SK-N-SH treated with all-trans-retinoic acid at 6 μM for 48 hours (cell line): Measurements from ENCODE around the gene PLPPR2.
"Not testable (repeated sequence)": the region's sequence is repeated elsewhere in the genome, so short reads cannot be mapped to it uniquely, and the experiment has no call there.

Experiments
- ATAC-seq: fragments of 200-7000 bp; cut with Tn5 transposase; 3 replicates; pipeline ENCODE4 v1.9.1; 2020; ENCODE audit warnings: mild to moderate bottlenecking, moderate library complexity
- ARNTL ChIP-seq: fragments of 450-650 bp; formaldehyde crosslinking; IDR thresholded peaks from 2 replicates; pipeline ENCODE4 v1.5.0; 2020; ENCODE audit warnings: low read depth, mild to moderate bottlenecking, moderate library complexity, borderline replicate concordance
- BACH2 ChIP-seq: fragments of 250-450 bp; sonication (Bioruptor Pico); IDR thresholded peaks from 2 replicates; pipeline ENCODE4 v1.9.0; 2021; ENCODE audit warnings: mild to moderate bottlenecking, borderline replicate concordance
- CSDC2 ChIP-seq: fragments of 250-450 bp; sonication (Bioruptor Pico); IDR thresholded peaks from 2 replicates; pipeline ENCODE4 v1.5.0; 2020; ENCODE audit warnings: mild to moderate bottlenecking, moderate library complexity
- ESRRG ChIP-seq: fragments of 250-450 bp; sonication (Bioruptor Pico); IDR thresholded peaks from 2 replicates; pipeline ENCODE4 v1.6.1; 2021; ENCODE audit warnings: mild to moderate bottlenecking
- GLIS3 ChIP-seq: fragments of 250-450 bp; sonication (Bioruptor Pico); IDR thresholded peaks from 2 replicates; pipeline ENCODE4 v1.5.0; 2020; ENCODE audit warnings: mild to moderate bottlenecking, moderate library complexity
- ISL1 ChIP-seq: fragments of 250-450 bp; sonication (Bioruptor Pico); IDR thresholded peaks from 2 replicates; pipeline ENCODE4 v2.1.2; 2022; ENCODE audit warnings: mild to moderate bottlenecking, moderate library complexity
- OSR1 ChIP-seq: fragments of 250-450 bp; sonication (Bioruptor Pico); IDR thresholded peaks from 2 replicates; pipeline ENCODE4 v1.8.0; 2022; ENCODE audit warnings: moderate library complexity, mild to moderate bottlenecking, inconsistent platforms
- PPARA ChIP-seq: fragments of 250-450 bp; sonication (Bioruptor Pico); IDR thresholded peaks from 2 replicates; pipeline ENCODE4 v1.5.0; 2020; ENCODE audit warnings: mild to moderate bottlenecking, borderline replicate concordance
- SNAI2 ChIP-seq: fragments of 250-450 bp; sonication (Bioruptor Pico); IDR thresholded peaks from 2 replicates; pipeline ENCODE4 v1.5.0; 2020; ENCODE audit warnings: mild to moderate bottlenecking, moderate library complexity
- TCF4 ChIP-seq: fragments of 250-450 bp; sonication (Bioruptor Pico); IDR thresholded peaks from 2 replicates; pipeline ENCODE4 v1.8.0; 2021; ENCODE audit warnings: mild to moderate bottlenecking, moderate library complexity, borderline replicate concordance
- TOX ChIP-seq: fragments of 250-450 bp; sonication (Bioruptor Pico); IDR thresholded peaks from 2 replicates; pipeline ENCODE4 v1.8.0; 2021; ENCODE audit warnings: mild to moderate bottlenecking, moderate library complexity, borderline replicate concordance
- ZC3H10 ChIP-seq: fragments of 250-450 bp; sonication (Bioruptor Pico); IDR thresholded peaks from 2 replicates; pipeline ENCODE4 v1.5.1; 2021; ENCODE audit warnings: mild to moderate bottlenecking, moderate library complexity
- ZFP3 ChIP-seq: fragments of 250-450 bp; sonication (Bioruptor Pico); IDR thresholded peaks from 2 replicates; pipeline ENCODE4 v1.5.0; 2020; ENCODE audit warnings: mild to moderate bottlenecking, moderate library complexity
- ZFP30 ChIP-seq: fragments of 450-650 bp; formaldehyde crosslinking; IDR thresholded peaks from 2 replicates; pipeline ENCODE4 v1.5.0; 2022; ENCODE audit warnings: mild to moderate bottlenecking, moderate library complexity
- ZNF565 ChIP-seq: fragments of 450-650 bp; formaldehyde crosslinking; conservative IDR thresholded peaks from 2 replicates; pipeline ENCODE4 v1.5.0; 2020; ENCODE audit warnings: low read depth, mild to moderate bottlenecking, moderate library complexity
- ZNF70 ChIP-seq: fragments of 450-650 bp; formaldehyde crosslinking; IDR thresholded peaks from 2 replicates; pipeline ENCODE4 v1.5.0; 2020; ENCODE audit warnings: mild to moderate bottlenecking, moderate library complexity
- ZNF8 ChIP-seq: fragments of 450-650 bp; formaldehyde crosslinking; IDR thresholded peaks from 2 replicates; pipeline ENCODE4 v1.5.0; 2020; ENCODE audit warnings: mild to moderate bottlenecking, moderate library complexity
- TF ChIP-seq, protein P1 (sequence below): fragments of 250-450 bp; sonication (Bioruptor Pico); IDR thresholded peaks from 2 replicates; pipeline ENCODE4 v1.8.0; 2020; ENCODE audit warnings: mild to moderate bottlenecking, moderate library complexity, borderline replicate concordance
- TF ChIP-seq, protein P2 (sequence below): fragments of 250-450 bp; sonication (Bioruptor Pico); IDR thresholded peaks from 2 replicates; pipeline ENCODE4 v1.5.1; 2020; ENCODE audit warnings: low read depth, mild to moderate bottlenecking, moderate library complexity
- TF ChIP-seq, protein P3 (sequence below): fragments of 250-450 bp; sonication (Bioruptor Pico); IDR thresholded peaks from 2 replicates; pipeline ENCODE4 v1.5.0; 2020; ENCODE audit warnings: mild to moderate bottlenecking, moderate library complexity

The PLPPR2 gene

DNA sequence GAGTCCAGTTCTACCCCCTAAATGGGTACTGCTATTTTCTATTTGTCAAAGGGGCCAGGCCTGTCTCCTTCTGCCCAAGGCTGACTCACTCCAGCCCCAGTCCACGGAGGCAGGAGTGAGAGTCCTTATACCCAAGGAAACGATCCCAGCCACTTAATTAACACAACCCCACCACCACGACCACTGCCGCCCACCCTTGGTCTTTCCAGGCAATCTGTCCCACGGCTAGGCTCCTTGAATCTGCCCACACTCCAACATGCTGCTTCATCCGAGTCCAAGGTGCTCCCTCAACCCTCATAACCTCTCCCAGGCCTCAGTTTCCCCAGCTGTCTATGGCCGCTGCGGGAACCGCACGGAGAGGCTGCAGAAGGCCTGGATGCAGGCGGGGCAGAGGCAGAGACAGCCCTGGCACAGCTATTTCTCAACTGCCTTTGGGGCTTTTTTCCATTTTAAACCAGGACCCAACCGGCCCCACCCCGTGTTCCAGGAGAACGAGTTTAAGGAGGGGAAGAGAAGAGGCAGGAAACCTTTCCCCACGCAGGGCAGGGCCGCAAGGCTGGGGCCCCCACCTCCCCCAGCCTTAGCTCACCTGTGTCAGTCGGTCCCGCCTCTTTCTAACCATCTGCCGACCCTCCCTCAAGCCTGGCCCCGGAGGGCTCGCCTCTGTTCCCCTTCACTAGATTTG lies 16.5 kb upstream of the PLPPR2 start (continued):
- TF ChIP-seq, protein P1, sequence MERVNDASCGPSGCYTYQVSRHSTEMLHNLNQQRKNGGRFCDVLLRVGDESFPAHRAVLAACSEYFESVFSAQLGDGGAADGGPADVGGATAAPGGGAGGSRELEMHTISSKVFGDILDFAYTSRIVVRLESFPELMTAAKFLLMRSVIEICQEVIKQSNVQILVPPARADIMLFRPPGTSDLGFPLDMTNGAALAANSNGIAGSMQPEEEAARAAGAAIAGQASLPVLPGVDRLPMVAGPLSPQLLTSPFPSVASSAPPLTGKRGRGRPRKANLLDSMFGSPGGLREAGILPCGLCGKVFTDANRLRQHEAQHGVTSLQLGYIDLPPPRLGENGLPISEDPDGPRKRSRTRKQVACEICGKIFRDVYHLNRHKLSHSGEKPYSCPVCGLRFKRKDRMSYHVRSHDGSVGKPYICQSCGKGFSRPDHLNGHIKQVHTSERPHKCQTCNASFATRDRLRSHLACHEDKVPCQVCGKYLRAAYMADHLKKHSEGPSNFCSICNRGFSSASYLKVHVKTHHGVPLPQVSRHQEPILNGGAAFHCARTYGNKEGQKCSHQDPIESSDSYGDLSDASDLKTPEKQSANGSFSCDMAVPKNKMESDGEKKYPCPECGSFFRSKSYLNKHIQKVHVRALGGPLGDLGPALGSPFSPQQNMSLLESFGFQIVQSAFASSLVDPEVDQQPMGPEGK, result no peak
- TF ChIP-seq ZNF565 (CRISPR knock-in tag), result no peak
- TF ChIP-seq TCF4, result no peak
- TF ChIP-seq, protein P2, sequence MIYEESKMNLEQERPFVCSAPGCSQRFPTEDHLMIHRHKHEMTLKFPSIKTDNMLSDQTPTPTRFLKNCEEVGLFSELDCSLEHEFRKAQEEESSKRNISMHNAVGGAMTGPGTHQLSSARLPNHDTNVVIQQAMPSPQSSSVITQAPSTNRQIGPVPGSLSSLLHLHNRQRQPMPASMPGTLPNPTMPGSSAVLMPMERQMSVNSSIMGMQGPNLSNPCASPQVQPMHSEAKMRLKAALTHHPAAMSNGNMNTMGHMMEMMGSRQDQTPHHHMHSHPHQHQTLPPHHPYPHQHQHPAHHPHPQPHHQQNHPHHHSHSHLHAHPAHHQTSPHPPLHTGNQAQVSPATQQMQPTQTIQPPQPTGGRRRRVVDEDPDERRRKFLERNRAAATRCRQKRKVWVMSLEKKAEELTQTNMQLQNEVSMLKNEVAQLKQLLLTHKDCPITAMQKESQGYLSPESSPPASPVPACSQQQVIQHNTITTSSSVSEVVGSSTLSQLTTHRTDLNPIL (CRISPR knock-in tag), result no peak
- TF ChIP-seq BACH2 (CRISPR knock-in tag), result no peak
- TF ChIP-seq, all 23 proteins: peak for 0

DNA sequence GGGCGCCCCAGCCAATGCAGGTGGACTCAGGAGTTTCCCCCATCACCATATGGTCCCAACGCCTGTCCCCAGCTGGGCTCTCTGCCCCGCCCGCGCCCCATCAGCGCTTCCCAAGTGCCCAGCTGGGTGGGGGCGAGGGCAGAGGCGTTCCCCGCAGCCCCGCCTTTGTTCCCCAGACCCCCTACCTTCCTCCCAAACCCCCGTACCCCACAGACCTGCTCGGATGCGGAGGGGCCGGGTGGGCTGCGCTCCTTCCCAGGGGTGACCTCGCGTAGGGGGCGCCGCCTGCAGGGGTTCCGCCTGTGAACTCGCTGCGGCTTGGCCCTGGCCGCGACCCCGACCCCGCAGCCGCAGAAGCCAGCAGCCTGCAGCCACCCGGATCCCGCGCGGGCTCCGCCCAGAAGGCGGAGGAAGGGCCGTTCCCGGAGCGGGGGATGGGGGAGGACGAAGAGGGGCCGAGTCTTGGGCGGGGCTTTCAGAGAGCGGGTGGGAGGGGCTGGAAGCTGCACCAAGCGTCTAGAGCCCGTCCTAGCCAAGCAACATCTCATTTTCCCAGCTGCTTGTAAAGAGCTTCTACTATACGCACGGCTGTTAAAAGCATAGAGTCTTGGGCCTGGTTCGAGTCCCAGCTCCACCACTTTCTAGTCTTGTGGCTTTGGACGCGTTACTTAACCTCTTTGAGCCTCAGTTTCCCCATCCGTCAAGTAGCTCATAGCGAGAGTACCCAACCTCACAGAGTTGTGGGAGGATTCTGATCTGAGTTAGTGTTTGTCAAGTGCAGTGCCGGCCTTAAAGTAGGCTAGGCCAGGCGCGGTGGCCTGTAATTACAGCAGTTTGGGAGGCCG lies 15.8 kb upstream of the PLPPR2 start, which contains the start of gene RAB3D:
Gene RAB3D (minus strand): TSS at position 404 of the 845 bp plus-strand sequence. CDS start 2,258 bp downstream, outside the sequence.
- TF ChIP-seq ZC3H10 (CRISPR knock-in tag), result no peak
- no peak for TF ChIP-seq CSDC2 (CRISPR knock-in tag)
- TF ChIP-seq OSR1 (CRISPR knock-in tag), result no peak
- TF ChIP-seq ZFP3, result no peak
- TF ChIP-seq, protein P3, sequence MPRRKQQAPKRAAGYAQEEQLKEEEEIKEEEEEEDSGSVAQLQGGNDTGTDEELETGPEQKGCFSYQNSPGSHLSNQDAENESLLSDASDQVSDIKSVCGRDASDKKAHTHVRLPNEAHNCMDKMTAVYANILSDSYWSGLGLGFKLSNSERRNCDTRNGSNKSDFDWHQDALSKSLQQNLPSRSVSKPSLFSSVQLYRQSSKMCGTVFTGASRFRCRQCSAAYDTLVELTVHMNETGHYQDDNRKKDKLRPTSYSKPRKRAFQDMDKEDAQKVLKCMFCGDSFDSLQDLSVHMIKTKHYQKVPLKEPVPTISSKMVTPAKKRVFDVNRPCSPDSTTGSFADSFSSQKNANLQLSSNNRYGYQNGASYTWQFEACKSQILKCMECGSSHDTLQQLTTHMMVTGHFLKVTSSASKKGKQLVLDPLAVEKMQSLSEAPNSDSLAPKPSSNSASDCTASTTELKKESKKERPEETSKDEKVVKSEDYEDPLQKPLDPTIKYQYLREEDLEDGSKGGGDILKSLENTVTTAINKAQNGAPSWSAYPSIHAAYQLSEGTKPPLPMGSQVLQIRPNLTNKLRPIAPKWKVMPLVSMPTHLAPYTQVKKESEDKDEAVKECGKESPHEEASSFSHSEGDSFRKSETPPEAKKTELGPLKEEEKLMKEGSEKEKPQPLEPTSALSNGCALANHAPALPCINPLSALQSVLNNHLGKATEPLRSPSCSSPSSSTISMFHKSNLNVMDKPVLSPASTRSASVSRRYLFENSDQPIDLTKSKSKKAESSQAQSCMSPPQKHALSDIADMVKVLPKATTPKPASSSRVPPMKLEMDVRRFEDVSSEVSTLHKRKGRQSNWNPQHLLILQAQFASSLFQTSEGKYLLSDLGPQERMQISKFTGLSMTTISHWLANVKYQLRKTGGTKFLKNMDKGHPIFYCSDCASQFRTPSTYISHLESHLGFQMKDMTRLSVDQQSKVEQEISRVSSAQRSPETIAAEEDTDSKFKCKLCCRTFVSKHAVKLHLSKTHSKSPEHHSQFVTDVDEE (CRISPR knock-in tag), result no peak
- no peak for TF ChIP-seq PPARA (CRISPR knock-in tag)
- ATAC-seq, result peak; percentile 92

DNA sequence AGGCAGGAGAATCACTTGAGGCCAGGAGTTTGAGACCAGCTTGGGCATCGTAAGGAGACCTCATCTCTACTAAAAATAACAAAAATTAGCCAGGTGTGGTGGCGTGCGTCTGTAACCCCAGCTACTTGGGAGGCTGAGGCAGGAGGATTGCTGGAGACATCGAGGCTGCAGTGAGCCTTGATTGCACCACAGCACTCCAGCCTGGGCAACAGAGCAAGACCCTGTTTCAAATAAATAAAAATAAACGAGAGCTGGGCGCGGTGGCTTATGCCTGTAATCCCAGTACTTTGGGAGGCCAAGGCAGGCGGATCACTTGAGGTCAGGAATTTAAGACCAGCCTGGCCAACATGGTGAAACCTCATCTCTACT lies 15.1 kb upstream of the PLPPR2 start:
- not testable (repeated sequence) for ATAC-seq

DNA sequence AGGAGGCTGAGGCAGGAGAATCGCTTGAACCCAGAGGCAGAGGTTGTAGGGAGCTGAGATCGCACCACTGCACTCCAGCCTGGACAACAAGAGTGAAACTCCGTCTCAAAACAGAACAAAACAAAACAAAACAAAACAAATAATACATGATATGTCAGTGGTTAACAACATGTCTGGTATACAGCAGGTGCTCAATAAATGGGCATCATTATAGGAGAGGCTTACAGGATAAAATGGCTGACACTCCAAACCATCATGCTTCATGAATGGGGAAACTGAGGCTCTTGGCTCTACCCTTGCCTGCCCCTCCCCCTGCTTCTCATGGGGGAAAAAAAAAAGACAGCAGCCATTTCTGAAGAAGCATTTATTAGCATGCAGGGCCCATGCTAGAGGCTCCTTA lies 12.8 kb upstream of the PLPPR2 start:
- TF ChIP-seq TOX (CRISPR knock-in tag), result no peak
- TF ChIP-seq, protein P1, result no peak
- no peak for TF ChIP-seq ZC3H10 (CRISPR knock-in tag)
- TF ChIP-seq OSR1 (CRISPR knock-in tag), result no peak
- no peak for TF ChIP-seq CSDC2 (CRISPR knock-in tag)
- no peak for TF ChIP-seq ARNTL (CRISPR knock-in tag)
- TF ChIP-seq SNAI2, result no peak
- no peak for TF ChIP-seq ZNF8 (CRISPR knock-in tag)
- TF ChIP-seq ZNF565 (CRISPR knock-in tag), result no peak
- no peak for TF ChIP-seq ZNF70 (CRISPR knock-in tag)
- TF ChIP-seq TCF4, result no peak
- no peak for TF ChIP-seq ESRRG (CRISPR knock-in tag)
- TF ChIP-seq ISL1, result no peak
- no peak for TF ChIP-seq ZFP30 (CRISPR knock-in tag)
- TF ChIP-seq GLIS3 (CRISPR knock-in tag), result no peak
- TF ChIP-seq, protein P3 (CRISPR knock-in tag), result no peak
- TF ChIP-seq BACH2 (CRISPR knock-in tag), result no peak
- TF ChIP-seq, all 23 proteins: peak for 0
- ATAC-seq, result no peak
